SK-N-SH (cell line): ENCODE results near the gene PRF1. TPM values are rescaled to one million over a fixed set of nuclear protein-coding genes. Genes with fewer than 3 reads are reported as not detected.

Experiments used
- CTCF ChIA-PET: fragments of 300-600, 350-600 bp; formaldehyde crosslinking; extraction: SDS; loops from one replicate; lab custom pipeline; 2021; lab: Yijun Ruan, JAX
- POLR2A ChIA-PET: fragments of 350-600 bp; sonication (Branson Sonifier 250); formaldehyde crosslinking; extraction: SDS; loops from one replicate; lab custom pipeline; 2020; ENCODE audit warnings: antibody characterized with exemption, inconsistent platforms; lab: Yijun Ruan, JAX
- DNase-seq: peaks from one replicate; pipeline ENCODE4 v3.0.0; 2012
- H2AFZ ChIP-seq: fragments of 200-600 bp; sonication (generic); 2 replicates; pipeline ENCODE4 v1.8.1; 2016; ENCODE audit warnings: antibody characterized with exemption, mild to moderate bottlenecking, low read depth
- H3F3A ChIP-seq: fragments of 200-600 bp; sonication (generic); replicated peaks from 2 replicates; pipeline ENCODE3; 2016; ENCODE audit warnings: antibody characterized with exemption, mild to moderate bottlenecking; ENCODE audit not compliant: insufficient read depth
- H3K27ac ChIP-seq, 2 experiments: fragments of 200-500 bp in 1 of 2; fragments of 200-600 bp in 1 of 2; sonication (Bioruptor generic) in 1 of 2; sonication (generic), shearing (Covaris generic) in 1 of 2; 2 replicates each; pipeline versions ENCODE4 v1.5.1 to v1.6.1; 2014 to 2016; ENCODE audit warnings: low read depth in 2 of 2, inconsistent platforms in 1 of 2, low read length in 1 of 2, mild to moderate bottlenecking in 1 of 2, mixed read lengths in 1 of 2
- H3K27me3 ChIP-seq: fragments of 200-600 bp; sonication (generic), shearing (Covaris generic); 2 replicates; pipeline ENCODE4 v1.6.1; 2016; ENCODE audit warnings: mixed run types; ENCODE audit not compliant: insufficient read depth
- H3K36me3 ChIP-seq, 2 experiments: fragments of 200-500 bp in 1 of 2; fragments of 200-600 bp in 1 of 2; sonication (Bioruptor generic) in 1 of 2; sonication (generic) in 1 of 2; replicated peaks in 1 of 2; 2 replicates each; pipeline versions ENCODE3 to v1.5.1; 2014 to 2016; ENCODE audit warnings: low read length in 1 of 2, mild to moderate bottlenecking in 1 of 2; ENCODE audit not compliant: insufficient read depth in 2 of 2, control insufficient read depth in 1 of 2
- H3K4me1 ChIP-seq, 2 experiments: fragments of 200-500 bp in 1 of 2; fragments of 200-600 bp in 1 of 2; sonication (Bioruptor generic) in 1 of 2; sonication (generic), shearing (Covaris generic) in 1 of 2; 2 replicates each; pipeline versions ENCODE4 v1.5.1 to v1.6.1; 2014 to 2016; ENCODE audit warnings: low read depth in 1 of 2, low read length in 1 of 2, mixed run types in 1 of 2; ENCODE audit not compliant: insufficient read depth in 2 of 2, control insufficient read depth in 1 of 2
- H3K4me2 ChIP-seq: fragments of 200-600 bp; sonication (generic), shearing (Covaris generic); 2 replicates; pipeline ENCODE4 v1.6.1; 2017; ENCODE audit warnings: mixed run types
- H3K4me3 ChIP-seq, 2 experiments: fragments of 200-500 bp in 1 of 2; fragments of 200-600 bp in 1 of 2; sonication (Bioruptor generic) in 1 of 2; sonication (generic), shearing (Covaris generic) in 1 of 2; 2 replicates each; pipeline versions ENCODE4 v1.5.1 to v1.8.1; 2014 to 2016; ENCODE audit warnings: low read depth in 2 of 2, inconsistent platforms in 1 of 2, low read length in 1 of 2, mild to moderate bottlenecking in 1 of 2, mixed read lengths in 1 of 2, moderate library complexity in 1 of 2
- H3K79me2 ChIP-seq: fragments of 200-600 bp; sonication (generic); 2 replicates; pipeline ENCODE4 v1.8.1; 2017; ENCODE audit warnings: mild to moderate bottlenecking; ENCODE audit not compliant: insufficient read depth
- H3K9ac ChIP-seq: fragments of 200-600 bp; sonication (generic); 2 replicates; pipeline ENCODE4 v1.6.1; 2017; ENCODE audit warnings: mixed run types
- H3K9me2 ChIP-seq: fragments of 200-600 bp; sonication (generic); 2 replicates; pipeline ENCODE4 v1.6.1; 2017; ENCODE audit warnings: mixed run types
- H3K9me3 ChIP-seq: fragments of 200-600 bp; sonication (generic); 2 replicates; pipeline ENCODE4 v1.6.1; 2017; ENCODE audit warnings: mixed run types, mild to moderate bottlenecking, moderate library complexity
- H4K20me1 ChIP-seq: fragments of 200-600 bp; sonication (generic); 2 replicates; pipeline ENCODE4 v1.6.1; 2017; ENCODE audit warnings: mild to moderate bottlenecking, mixed run types; ENCODE audit not compliant: insufficient read depth
- CHD2 ChIP-seq: fragments of 150-350 bp; IDR thresholded peaks from 2 replicates; pipeline ENCODE4 v1.6.1; 2018; ENCODE audit warnings: low read length; ENCODE audit not compliant: partially characterized antibody
- ELF1 ChIP-seq: IDR thresholded peaks from 2 replicates; pipeline ENCODE4 v1.4.0; 2012
- FOXM1 ChIP-seq: IDR thresholded peaks from 2 replicates; pipeline ENCODE4 v1.4.0; 2012; ENCODE audit warnings: low read depth, mild to moderate bottlenecking
- GABPA ChIP-seq: IDR thresholded peaks from 2 replicates; pipeline ENCODE4 v1.4.0; 2012; ENCODE audit warnings: low read depth, mild to moderate bottlenecking
- GATA2 ChIP-seq: sonication (generic); formaldehyde crosslinking; IDR thresholded peaks from 2 replicates; pipeline ENCODE4 v1.5.0; 2020; ENCODE audit warnings: mild to moderate bottlenecking, missing genetic modification reagents
- JUND ChIP-seq: IDR thresholded peaks from 2 replicates; pipeline ENCODE4 v1.4.0; 2012
- MXI1 ChIP-seq: IDR thresholded peaks from 2 replicates; pipeline ENCODE4 v1.6.1; 2012; ENCODE audit warnings: mild to moderate bottlenecking, low read depth, low read length, improper control_type of control experiment
- NFIC ChIP-seq: IDR thresholded peaks from 2 replicates; pipeline ENCODE4 v1.4.0; 2012; ENCODE audit warnings: borderline replicate concordance
- POLR2AphosphoS5 ChIP-seq: IDR thresholded peaks from 2 replicates; pipeline ENCODE4 v1.6.1; 2012; ENCODE audit warnings: low read depth, low read length
- RAD21 ChIP-seq: IDR thresholded peaks from 2 replicates; pipeline ENCODE4 v1.6.1; 2012; ENCODE audit warnings: mild to moderate bottlenecking, low read length
- RCOR1 ChIP-seq: fragments of 150-350 bp; IDR thresholded peaks from 2 replicates; pipeline ENCODE4 v1.6.1; 2017; ENCODE audit warnings: antibody characterized with exemption, low read length
- RFX5 ChIP-seq: IDR thresholded peaks from 2 replicates; pipeline ENCODE4 v1.6.1; 2012; ENCODE audit warnings: mild to moderate bottlenecking, improper control_type of control experiment, low read length
- SIN3A ChIP-seq: IDR thresholded peaks from 2 replicates; pipeline ENCODE4 v1.6.1; 2012; ENCODE audit warnings: low read depth, mild to moderate bottlenecking, low read length, moderate library complexity, borderline replicate concordance
- TAF1 ChIP-seq: IDR thresholded peaks from 2 replicates; pipeline ENCODE4 v1.6.1; 2012; ENCODE audit warnings: low read depth, mild to moderate bottlenecking, low read length, moderate library complexity, borderline replicate concordance
- YY1 ChIP-seq: IDR thresholded peaks from 2 replicates; pipeline ENCODE4 v1.4.0; 2012; ENCODE audit warnings: low read depth, mild to moderate bottlenecking
- WGBS: methylation state at CpG from one replicate; pipeline ENCODE4 v1.1.6; 2017; ENCODE audit warnings: low lambda C conversion rate; 5-methylcytosine and 5-hydroxymethylcytosine counted together
- polyA plus RNA-seq, 3 experiments: library from polyadenylated mRNA; depleted of rRNA; stranded (reverse); fragments of >200 nt; gene quantifications; 2 replicates each; pipeline ENCODE4 v1.2.3, GENCODE V29; 2012
- TF ChIP-seq, protein P1 (sequence below): IDR thresholded peaks from 2 replicates; pipeline ENCODE4 v1.4.0; 2012; ENCODE audit warnings: low read depth
- TF ChIP-seq, protein P2 (sequence below): fragments of 150-350 bp; IDR thresholded peaks from 2 replicates; pipeline ENCODE4 v1.6.1; 2017; ENCODE audit warnings: antibody characterized with exemption, low read length, low read depth, borderline replicate concordance

PRF1 gene
- polyA plus RNA-seq, 1 of the 3 experiments (the other 2 are of a cell fraction), result not detected

DNA sequence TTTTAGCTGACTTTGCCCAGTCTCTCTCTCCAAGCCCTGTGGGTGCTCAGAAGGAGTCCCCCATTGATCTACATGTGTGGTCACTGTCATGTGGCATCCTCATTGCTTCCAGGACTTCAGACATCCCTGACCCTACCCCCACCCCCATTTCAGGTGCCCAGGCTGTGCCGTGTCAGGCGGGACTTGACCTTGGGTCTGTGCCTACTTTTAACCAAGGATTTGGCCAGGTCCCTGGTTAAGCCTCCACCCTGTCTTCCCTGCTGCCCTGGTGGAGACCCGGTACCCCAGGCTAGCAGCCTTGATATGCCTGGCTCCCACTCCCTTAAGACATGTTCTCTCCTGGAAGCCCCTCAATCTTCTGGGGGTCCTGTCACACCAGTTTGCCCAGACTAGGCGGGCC is 31.3 kb downstream of the PRF1 start (continued):
- TF ChIP-seq JUND (no peak), SIN3A (no peak), NFIC (no peak)
- TF ChIP-seq, protein P1, sequence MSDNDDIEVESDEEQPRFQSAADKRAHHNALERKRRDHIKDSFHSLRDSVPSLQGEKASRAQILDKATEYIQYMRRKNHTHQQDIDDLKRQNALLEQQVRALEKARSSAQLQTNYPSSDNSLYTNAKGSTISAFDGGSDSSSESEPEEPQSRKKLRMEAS, result no peak

DNA sequence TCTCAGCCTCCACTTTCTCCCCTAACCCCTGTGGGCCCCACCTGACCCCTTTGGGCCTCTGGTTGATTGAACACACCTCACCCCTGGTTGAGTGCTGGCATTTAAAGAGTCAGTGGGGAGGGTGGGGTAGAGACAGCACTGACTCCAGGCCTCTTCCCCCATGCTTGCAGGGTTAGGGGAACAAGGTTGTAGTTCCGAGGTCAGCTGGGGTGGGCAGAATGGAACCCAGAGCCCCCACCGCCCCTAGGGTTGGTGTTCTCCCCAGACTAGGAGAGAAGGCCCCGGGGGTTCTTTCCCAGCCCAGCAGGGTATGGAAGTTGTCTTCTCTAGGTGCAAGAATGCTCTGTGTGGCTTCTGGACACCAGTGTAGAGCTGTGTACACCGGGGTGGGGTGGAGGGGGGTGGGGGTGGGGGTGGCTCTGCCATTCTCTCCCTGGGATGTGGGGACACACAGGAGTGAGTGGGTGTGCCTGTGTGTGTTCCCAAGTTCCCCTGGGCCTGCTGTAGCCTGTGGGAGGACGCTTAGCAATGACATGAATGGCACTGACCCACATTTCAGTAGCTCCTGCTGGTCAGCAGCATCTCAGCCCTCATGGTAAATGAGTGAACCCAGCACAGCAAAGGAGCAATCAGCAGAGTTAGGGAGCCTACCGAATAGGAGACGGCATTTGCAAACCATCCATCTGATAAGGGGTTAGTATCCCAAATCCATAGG is 33.6 kb downstream of the PRF1 start:
- H3K9ac ChIP-seq, result no peak overlapping the region
- no peak for DNase-seq
- POLR2A ChIA-PET, result no interaction called here

DNA sequence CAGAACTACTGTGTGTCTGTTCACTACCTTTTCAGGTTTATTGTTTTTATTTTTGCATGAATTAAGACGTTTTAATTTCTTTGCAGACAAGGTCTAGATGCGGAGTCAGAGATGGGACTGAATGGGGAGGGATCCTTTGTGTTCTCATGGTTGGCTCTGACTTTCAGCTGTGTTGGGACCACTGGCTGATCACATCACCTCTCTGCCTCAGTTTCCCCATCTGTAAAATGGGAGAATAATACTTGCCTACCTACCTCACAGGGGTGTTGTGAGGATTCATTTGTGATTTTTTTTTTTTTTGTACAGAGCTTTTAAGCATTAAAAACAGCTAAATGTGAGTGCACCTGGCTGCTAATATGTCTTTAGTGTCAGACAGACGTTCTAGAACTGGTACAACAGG is 34.4 kb downstream of the PRF1 start:
- ChIA-PET POLR2A (no interaction called here), CTCF (interaction anchor here (0.9 kb wide), 1 partner anchor 18 kb away, joined by 3 read pairs; no protein-coding TSS in a partner anchor)
- Histone ChIP-seq H3K9me2 (no peaks in the 10 kb centered on the region), H3K4me3 (no peak overlapping the region), H4K20me1 (no peaks in the 10 kb centered on the region), H2AFZ (no peak overlapping the region), H3K79me2 (no peaks in the 10 kb centered on the region), H3K36me3 (no peaks in the 10 kb centered on the region), H3K4me2 (no peak overlapping the region), H3K27ac (no peak overlapping the region), H3K9me3 (no peaks in the 10 kb centered on the region), H3K9ac (no peak overlapping the region), H3K27me3 (no peaks in the 10 kb centered on the region), H3K4me1 (peaks cover 0 to 25% of the 10 kb centered on the region in 2 experiments; a peak in 1 of 4 replicates), H3F3A (no peaks in the 10 kb centered on the region)
- no peak for TF ChIP-seq CHD2
- TF ChIP-seq, protein P2, sequence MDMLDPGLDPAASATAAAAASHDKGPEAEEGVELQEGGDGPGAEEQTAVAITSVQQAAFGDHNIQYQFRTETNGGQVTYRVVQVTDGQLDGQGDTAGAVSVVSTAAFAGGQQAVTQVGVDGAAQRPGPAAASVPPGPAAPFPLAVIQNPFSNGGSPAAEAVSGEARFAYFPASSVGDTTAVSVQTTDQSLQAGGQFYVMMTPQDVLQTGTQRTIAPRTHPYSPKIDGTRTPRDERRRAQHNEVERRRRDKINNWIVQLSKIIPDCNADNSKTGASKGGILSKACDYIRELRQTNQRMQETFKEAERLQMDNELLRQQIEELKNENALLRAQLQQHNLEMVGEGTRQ, result no peak
- no peak for TF ChIP-seq POLR2AphosphoS5
- no peak for TF ChIP-seq RFX5
- TF ChIP-seq RAD21, result no peak
- TF ChIP-seq ELF1, result no peak
- TF ChIP-seq YY1, result no peak
- TF ChIP-seq RCOR1, result no peak
- no peak for TF ChIP-seq SIN3A
- TF ChIP-seq, protein P1, result no peak
- TF ChIP-seq MXI1, result no peak
- TF ChIP-seq GABPA, result no peak
- no peak for TF ChIP-seq FOXM1
- no peak for TF ChIP-seq GATA2 (CRISPR knock-in tag)
- 71% methylated on average over 3 of the region's 3 CpGs for WGBS
- DNase-seq, result no peak

More for the DNA sequence above, 33.6 kb downstream of the PRF1 start:
- H3K79me2 ChIP-seq, result no peaks in the 10 kb centered on the region
- no peak overlapping the region for H3K4me2 ChIP-seq
- no peaks in the 10 kb centered on the region for H3K9me2 ChIP-seq
- H3F3A ChIP-seq, result no peaks in the 10 kb centered on the region
- no peaks in the 10 kb centered on the region for H4K20me1 ChIP-seq
- H3K4me3 ChIP-seq, result no peak overlapping the region
- WGBS, result 66% methylated on average over 6 of the region's 7 CpGs
- H2AFZ ChIP-seq, result no peak overlapping the region
- no peaks in the 10 kb centered on the region for H3K36me3 ChIP-seq
- TF ChIP-seq NFIC (no peak), TAF1 (no peak), YY1 (no peak)
- H3K27me3 ChIP-seq, result no peaks in the 10 kb centered on the region
- H3K27ac ChIP-seq, result no peak overlapping the region
- H3K4me1 ChIP-seq, result peaks cover 0 to 17% of the 10 kb centered on the region in 2 experiments; a peak in 1 of 4 replicates
- H3K9me3 ChIP-seq, result no peaks in the 10 kb centered on the region
- CTCF ChIA-PET, result interaction anchor here (0.9 kb wide), 1 partner anchor 19 kb away, joined by 3 read pairs; no protein-coding TSS in a partner anchor
